Activated CD4-positive, alpha-beta T cell treated with anti-CD3 and anti-CD28 coated beads for 24 hours (primary cell): ENCODE measurements around the gene ANKUB1.
A peak's percentile ranks its signal among the peaks of the same experiment; 100 is the strongest.
"Not testable (repeated sequence)": the region's sequence is repeated elsewhere in the genome, so short reads cannot be mapped to it uniquely, and the experiment has no call there.

ENCODE experiments used
- DNase-seq, 2 donors: peaks; one replicate each; pipeline ENCODE4 v3.0.0-alpha.2; 2020; ENCODE audit warnings: low read depth in 2 of 2

ANKUB1 gene

GRCh38 chr3:149792452-149793270 is at the start of gene ANKUB1:
Gene ANKUB1 (minus strand): TSS chr3:149792554. CDS start chr3:149792366, 188 bp downstream.
- no peak for DNase-seq

GRCh38 chr3:149839896-149840295 is 47.5 kb upstream of the ANKUB1 start:
- DNase-seq, result no peak

GRCh38 chr3:149839469-149839868 is 47.1 kb upstream of the ANKUB1 start:
- not testable (repeated sequence) for DNase-seq

- not testable (repeated sequence) for DNase-seq
Measured at GRCh38 chr3:149838491-149838890, 46.1 kb upstream of the ANKUB1 start.

GRCh38 chr3:149833241-149833640 is 40.9 kb upstream of the ANKUB1 start:
- no peak for DNase-seq

GRCh38 chr3:149832086-149832485 is 39.7 kb upstream of the ANKUB1 start:
- DNase-seq, result no peak

- DNase-seq, result no peak
Measured at GRCh38 chr3:149831321-149831720, 39.0 kb upstream of the ANKUB1 start.

- no peak for DNase-seq
Measured at GRCh38 chr3:149830902-149831301, 38.5 kb upstream of the ANKUB1 start.

- not testable (repeated sequence) for DNase-seq
Measured at GRCh38 chr3:149829631-149830030, 37.3 kb upstream of the ANKUB1 start.

- DNase-seq, result no peak
Measured at GRCh38 chr3:149828390-149828789, 36.0 kb upstream of the ANKUB1 start.

- DNase-seq, result no peak
Measured at GRCh38 chr3:149826636-149827035, 34.3 kb upstream of the ANKUB1 start.

- DNase-seq, result no peak
Measured at GRCh38 chr3:149820183-149820582, 27.8 kb upstream of the ANKUB1 start.

GRCh38 chr3:149819432-149819831 is 27.1 kb upstream of the ANKUB1 start:
- no peak for DNase-seq

- no peak for DNase-seq
Measured at GRCh38 chr3:149816986-149817385, 24.6 kb upstream of the ANKUB1 start.

- DNase-seq, result no peak
Measured at GRCh38 chr3:149816311-149816710, 24.0 kb upstream of the ANKUB1 start.

- no peak for DNase-seq
Measured at GRCh38 chr3:149815728-149816127, 23.4 kb upstream of the ANKUB1 start.

GRCh38 chr3:149815321-149815720 is 23.0 kb upstream of the ANKUB1 start:
- DNase-seq, result no peak

- no peak for DNase-seq
Measured at GRCh38 chr3:149813367-149814281, 21.3 kb upstream of the ANKUB1 start.

- peak; percentile 86 to 88 for DNase-seq
Measured at GRCh38 chr3:149812606-149813366, 20.4 kb upstream of the ANKUB1 start, which contains the start of gene RNF13. Gene RNF13 (plus strand): TSS chr3:149813215. CDS start chr3:149846027, 32,812 bp downstream.

- no peak for DNase-seq
Measured at GRCh38 chr3:149812165-149812605, 19.8 kb upstream of the ANKUB1 start.

- no peak for DNase-seq
Measured at GRCh38 chr3:149810846-149811245, 18.5 kb upstream of the ANKUB1 start.

- DNase-seq, result no peak
Measured at GRCh38 chr3:149809699-149810098, 17.3 kb upstream of the ANKUB1 start.
